Ectodermal cell (in vitro differentiated cells): ENCODE results near the gene ZFP36.
A peak's percentile ranks its signal among the peaks of the same experiment; 100 is the strongest.

Experiments
- H3K27ac ChIP-seq: 2 replicates; pipeline ENCODE4 v1.7.0; 2013; ENCODE audit warnings: mild to moderate bottlenecking, low read depth, low read length; ENCODE audit not compliant: insufficient read depth, poor library complexity, severe bottlenecking
- H3K27me3 ChIP-seq: 2 replicates; pipeline ENCODE4 v1.7.0; 2013; ENCODE audit warnings: mild to moderate bottlenecking, low read length; ENCODE audit not compliant: insufficient read depth, control insufficient read depth, poor library complexity, severe bottlenecking
- H3K36me3 ChIP-seq: one replicate; pipeline ENCODE4 v1.7.0; 2013; ENCODE audit warnings: low read length; ENCODE audit not compliant: control insufficient read depth, insufficient read depth
- H3K4me1 ChIP-seq: one replicate; pipeline ENCODE4 v1.7.0; 2013; ENCODE audit warnings: low read length; ENCODE audit not compliant: control insufficient read depth, insufficient read depth
- H3K4me3 ChIP-seq: 2 replicates; pipeline ENCODE4 v1.7.0; 2013; ENCODE audit warnings: low read depth, low read length, control low read depth; ENCODE audit not compliant: insufficient read depth
- H3K9me3 ChIP-seq: 2 replicates; pipeline ENCODE4 v1.7.0; 2013; ENCODE audit warnings: mild to moderate bottlenecking, low read length, moderate library complexity; ENCODE audit not compliant: control insufficient read depth
- WGBS, 2 experiments: methylation state at CpG; one replicate each; pipeline ENCODE4 v1.1.7; 2013; ENCODE audit warnings: missing lambda C conversion rate in 2 of 2; 5-methylcytosine and 5-hydroxymethylcytosine counted together

ZFP36 gene

GRCh38 chr19:39423258-39424086, 16.8 kb downstream of the ZFP36 start:
- WGBS, 2 experiments, result 94 to 95% methylated on average over 35 of the region's 35 CpGs
- H3K9me3 ChIP-seq, result no peaks in the 10 kb centered on the region
- no peak overlapping the region for H3K4me3 ChIP-seq
- H3K4me1 ChIP-seq, result peaks cover 6% of the 10 kb centered on the region
- H3K36me3 ChIP-seq, result peaks cover 49% of the 10 kb centered on the region
- H3K27ac ChIP-seq, result no peak overlapping the region
- no peaks in the 10 kb centered on the region for H3K27me3 ChIP-seq

- no peaks in the 10 kb centered on the region for H3K9me3 ChIP-seq
- H3K36me3 ChIP-seq, result peaks cover 40% of the 10 kb centered on the region
- peaks cover 15% of the 10 kb centered on the region for H3K4me1 ChIP-seq
- 92 to 94% methylated on average over 16 of the region's 16 CpGs for WGBS, 2 experiments
- H3K27me3 ChIP-seq, result no peaks in the 10 kb centered on the region
- no peak overlapping the region for H3K27ac ChIP-seq
- no peak overlapping the region for H3K4me3 ChIP-seq
Observed at GRCh38 chr19:39424934-39425333, 18.3 kb downstream of the ZFP36 start.

- H3K27ac ChIP-seq, result no peak overlapping the region
- H3K4me3 ChIP-seq, result no peak overlapping the region
- H3K9me3 ChIP-seq, result no peaks in the 10 kb centered on the region
- peaks cover 35% of the 10 kb centered on the region for H3K36me3 ChIP-seq
- 93 to 95% methylated on average over 7 of the region's 7 CpGs for WGBS, 2 experiments
- no peaks in the 10 kb centered on the region for H3K27me3 ChIP-seq
- peaks cover 15% of the 10 kb centered on the region for H3K4me1 ChIP-seq
Observed at GRCh38 chr19:39425744-39426143, 19.1 kb downstream of the ZFP36 start.

GRCh38 chr19:39426170-39426569, 19.5 kb downstream of the ZFP36 start:
- peaks cover 15% of the 10 kb centered on the region for H3K4me1 ChIP-seq
- H3K27me3 ChIP-seq, result no peaks in the 10 kb centered on the region
- H3K27ac ChIP-seq, result peak overlapping the region; percentile 44
- 63 to 71% methylated on average over 5 of the region's 5 CpGs for WGBS, 2 experiments
- H3K9me3 ChIP-seq, result no peaks in the 10 kb centered on the region
- no peak overlapping the region for H3K4me3 ChIP-seq
- H3K36me3 ChIP-seq, result peaks cover 30% of the 10 kb centered on the region

GRCh38 chr19:39427707-39428106, 21.1 kb downstream of the ZFP36 start:
- no peak overlapping the region for H3K27ac ChIP-seq
- H3K4me3 ChIP-seq, result no peak overlapping the region
- WGBS, 2 experiments, result 95% methylated on average over 11 of the region's 11 CpGs
- H3K9me3 ChIP-seq, result no peaks in the 10 kb centered on the region
- H3K4me1 ChIP-seq, result peaks cover 15% of the 10 kb centered on the region
- H3K27me3 ChIP-seq, result no peaks in the 10 kb centered on the region
- H3K36me3 ChIP-seq, result peaks cover 19% of the 10 kb centered on the region

GRCh38 chr19:39428283-39429112, 21.9 kb downstream of the ZFP36 start:
- peak overlapping the region; percentile 91 for H3K27ac ChIP-seq
- H3K27me3 ChIP-seq, result no peaks in the 10 kb centered on the region
- H3K4me3 ChIP-seq, result peak overlapping the region; percentile 14
- H3K4me1 ChIP-seq, result peaks cover 15% of the 10 kb centered on the region
- 22 to 24% methylated on average over 23 of the region's 23 CpGs for WGBS, 2 experiments
- peaks cover 20% of the 10 kb centered on the region for H3K36me3 ChIP-seq
- no peaks in the 10 kb centered on the region for H3K9me3 ChIP-seq

- Histone ChIP-seq H3K36me3 (peaks cover 24% of the 10 kb centered on the region), H3K4me3 (no peak overlapping the region), H3K9me3 (no peaks in the 10 kb centered on the region), H3K4me1 (peaks cover 23% of the 10 kb centered on the region), H3K27me3 (no peaks in the 10 kb centered on the region), H3K27ac (peak overlapping the region; percentile 17)
- WGBS, 2 experiments, result 85 to 87% methylated on average over 25 of the region's 25 CpGs
Observed at GRCh38 chr19:39430675-39431593, 24.3 kb downstream of the ZFP36 start.

GRCh38 chr19:39432677-39433025, 26.0 kb downstream of the ZFP36 start:
- Histone ChIP-seq H3K27me3 (no peaks in the 10 kb centered on the region), H3K9me3 (no peaks in the 10 kb centered on the region), H3K4me3 (no peak overlapping the region), H3K36me3 (peaks cover 24% of the 10 kb centered on the region), H3K4me1 (peaks cover 23% of the 10 kb centered on the region), H3K27ac (no peak overlapping the region)
- WGBS, 2 experiments, result 96% methylated on average over 8 of the region's 8 CpGs

- Histone ChIP-seq H3K27ac (no peak overlapping the region), H3K4me1 (peaks cover 22% of the 10 kb centered on the region), H3K27me3 (no peaks in the 10 kb centered on the region), H3K4me3 (no peak overlapping the region), H3K36me3 (peaks cover 24% of the 10 kb centered on the region), H3K9me3 (no peaks in the 10 kb centered on the region)
- 97 to 98% methylated on average over 8 of the region's 8 CpGs for WGBS, 2 experiments
Observed at GRCh38 chr19:39433480-39434079, 26.9 kb downstream of the ZFP36 start.
